HEK293 (cell line): ENCODE measurements around the gene TMEM273.

ENCODE experiments used
- PRDM1 ChIP-seq: fragments of 450-650 bp; formaldehyde crosslinking; IDR thresholded peaks from 2 replicates; pipeline ENCODE4; 2016; ENCODE audit warnings: missing biosample characterization, missing genetic modification characterization
- RBAK ChIP-seq: fragments of 450-650 bp; formaldehyde crosslinking; IDR thresholded peaks from 2 replicates; pipeline ENCODE4 v1.5.1; 2016; ENCODE audit warnings: missing biosample characterization, missing genetic modification characterization
- ZBTB26 ChIP-seq: fragments of 450-650 bp; formaldehyde crosslinking; optimal IDR thresholded peaks from 2 replicates; pipeline ENCODE3; 2016; ENCODE audit warnings: missing biosample characterization, mild to moderate bottlenecking, missing genetic modification characterization
- ZNF423 ChIP-seq: fragments of 450-650 bp; formaldehyde crosslinking; IDR thresholded peaks from 2 replicates; pipeline ENCODE4 v1.5.1; 2016; ENCODE audit warnings: missing biosample characterization, missing genetic modification characterization
- ZNF704 ChIP-seq: fragments of 450-650 bp; formaldehyde crosslinking; IDR thresholded peaks from 2 replicates; pipeline ENCODE4 v1.5.1; 2016; ENCODE audit warnings: missing biosample characterization, missing genetic modification characterization
- ZNF792 ChIP-seq: fragments of 450-650 bp; formaldehyde crosslinking; IDR thresholded peaks from 2 replicates; pipeline ENCODE4 v1.5.1; 2016; ENCODE audit warnings: missing biosample characterization, missing genetic modification characterization
- TF ChIP-seq, protein P1 (sequence below): fragments of 450-650 bp; formaldehyde crosslinking; IDR thresholded peaks from 2 replicates; pipeline ENCODE4 v1.5.1; 2016; ENCODE audit warnings: missing biosample characterization, missing genetic modification characterization, borderline replicate concordance
- TF ChIP-seq, protein P2 (sequence below): fragments of 450-650 bp; formaldehyde crosslinking; IDR thresholded peaks from 2 replicates; pipeline ENCODE4 v1.5.1; 2016; ENCODE audit warnings: missing biosample characterization, missing genetic modification characterization

- TF ChIP-seq RBAK (tag by site-specific recombination) (no peak), PRDM1 (tag by site-specific recombination) (no peak), ZBTB26 (no peak), ZNF792 (no peak), ZNF704 (tag by site-specific recombination) (no peak), ZNF423 (no peak)
- TF ChIP-seq, protein P1, sequence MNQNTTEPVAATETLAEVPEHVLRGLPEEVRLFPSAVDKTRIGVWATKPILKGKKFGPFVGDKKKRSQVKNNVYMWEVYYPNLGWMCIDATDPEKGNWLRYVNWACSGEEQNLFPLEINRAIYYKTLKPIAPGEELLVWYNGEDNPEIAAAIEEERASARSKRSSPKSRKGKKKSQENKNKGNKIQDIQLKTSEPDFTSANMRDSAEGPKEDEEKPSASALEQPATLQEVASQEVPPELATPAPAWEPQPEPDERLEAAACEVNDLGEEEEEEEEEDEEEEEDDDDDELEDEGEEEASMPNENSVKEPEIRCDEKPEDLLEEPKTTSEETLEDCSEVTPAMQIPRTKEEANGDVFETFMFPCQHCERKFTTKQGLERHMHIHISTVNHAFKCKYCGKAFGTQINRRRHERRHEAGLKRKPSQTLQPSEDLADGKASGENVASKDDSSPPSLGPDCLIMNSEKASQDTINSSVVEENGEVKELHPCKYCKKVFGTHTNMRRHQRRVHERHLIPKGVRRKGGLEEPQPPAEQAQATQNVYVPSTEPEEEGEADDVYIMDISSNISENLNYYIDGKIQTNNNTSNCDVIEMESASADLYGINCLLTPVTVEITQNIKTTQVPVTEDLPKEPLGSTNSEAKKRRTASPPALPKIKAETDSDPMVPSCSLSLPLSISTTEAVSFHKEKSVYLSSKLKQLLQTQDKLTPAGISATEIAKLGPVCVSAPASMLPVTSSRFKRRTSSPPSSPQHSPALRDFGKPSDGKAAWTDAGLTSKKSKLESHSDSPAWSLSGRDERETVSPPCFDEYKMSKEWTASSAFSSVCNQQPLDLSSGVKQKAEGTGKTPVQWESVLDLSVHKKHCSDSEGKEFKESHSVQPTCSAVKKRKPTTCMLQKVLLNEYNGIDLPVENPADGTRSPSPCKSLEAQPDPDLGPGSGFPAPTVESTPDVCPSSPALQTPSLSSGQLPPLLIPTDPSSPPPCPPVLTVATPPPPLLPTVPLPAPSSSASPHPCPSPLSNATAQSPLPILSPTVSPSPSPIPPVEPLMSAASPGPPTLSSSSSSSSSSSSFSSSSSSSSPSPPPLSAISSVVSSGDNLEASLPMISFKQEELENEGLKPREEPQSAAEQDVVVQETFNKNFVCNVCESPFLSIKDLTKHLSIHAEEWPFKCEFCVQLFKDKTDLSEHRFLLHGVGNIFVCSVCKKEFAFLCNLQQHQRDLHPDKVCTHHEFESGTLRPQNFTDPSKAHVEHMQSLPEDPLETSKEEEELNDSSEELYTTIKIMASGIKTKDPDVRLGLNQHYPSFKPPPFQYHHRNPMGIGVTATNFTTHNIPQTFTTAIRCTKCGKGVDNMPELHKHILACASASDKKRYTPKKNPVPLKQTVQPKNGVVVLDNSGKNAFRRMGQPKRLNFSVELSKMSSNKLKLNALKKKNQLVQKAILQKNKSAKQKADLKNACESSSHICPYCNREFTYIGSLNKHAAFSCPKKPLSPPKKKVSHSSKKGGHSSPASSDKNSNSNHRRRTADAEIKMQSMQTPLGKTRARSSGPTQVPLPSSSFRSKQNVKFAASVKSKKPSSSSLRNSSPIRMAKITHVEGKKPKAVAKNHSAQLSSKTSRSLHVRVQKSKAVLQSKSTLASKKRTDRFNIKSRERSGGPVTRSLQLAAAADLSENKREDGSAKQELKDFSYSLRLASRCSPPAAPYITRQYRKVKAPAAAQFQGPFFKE (tag by site-specific recombination): no peak
- TF ChIP-seq, protein P2, sequence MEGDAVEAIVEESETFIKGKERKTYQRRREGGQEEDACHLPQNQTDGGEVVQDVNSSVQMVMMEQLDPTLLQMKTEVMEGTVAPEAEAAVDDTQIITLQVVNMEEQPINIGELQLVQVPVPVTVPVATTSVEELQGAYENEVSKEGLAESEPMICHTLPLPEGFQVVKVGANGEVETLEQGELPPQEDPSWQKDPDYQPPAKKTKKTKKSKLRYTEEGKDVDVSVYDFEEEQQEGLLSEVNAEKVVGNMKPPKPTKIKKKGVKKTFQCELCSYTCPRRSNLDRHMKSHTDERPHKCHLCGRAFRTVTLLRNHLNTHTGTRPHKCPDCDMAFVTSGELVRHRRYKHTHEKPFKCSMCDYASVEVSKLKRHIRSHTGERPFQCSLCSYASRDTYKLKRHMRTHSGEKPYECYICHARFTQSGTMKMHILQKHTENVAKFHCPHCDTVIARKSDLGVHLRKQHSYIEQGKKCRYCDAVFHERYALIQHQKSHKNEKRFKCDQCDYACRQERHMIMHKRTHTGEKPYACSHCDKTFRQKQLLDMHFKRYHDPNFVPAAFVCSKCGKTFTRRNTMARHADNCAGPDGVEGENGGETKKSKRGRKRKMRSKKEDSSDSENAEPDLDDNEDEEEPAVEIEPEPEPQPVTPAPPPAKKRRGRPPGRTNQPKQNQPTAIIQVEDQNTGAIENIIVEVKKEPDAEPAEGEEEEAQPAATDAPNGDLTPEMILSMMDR: no peak
Observed at GRCh38 chr10:49162761-49163310, 25.4 kb downstream of the TMEM273 start.
